Measurements from ENCODE around the gene GMDS. TPM values are rescaled to one million over a fixed set of nuclear protein-coding genes. Genes with fewer than 3 reads are reported as not detected.

GMDS gene
- total and polyA plus RNA-seq, 2 donors (not counting 1 experiment from before 2014, with no cell fraction given) = 11.5 to 16.4 TPM

- Histone ChIP-seq H2AFZ (ENCODE audit: insufficient read depth, low read depth, low read length, poor library complexity, severe bottlenecking) (no peak overlapping the region), H3K9me3 (ENCODE audit: control extremely low read depth in 1 of 3, control insufficient read depth in 2 of 3, insufficient read depth in 1 of 3, low read length in 2 of 3) (no peaks in the 10 kb centered on the region), H3K4me3 (ENCODE audit: control extremely low read depth in 1 of 5, extremely low read depth in 1 of 5, insufficient read depth in 1 of 5, low read depth in 2 of 5, low read length in 4 of 5) (no peak overlapping the region), H3K79me2 (ENCODE audit: control insufficient read depth, insufficient read depth, low read length) (no peaks in the 10 kb centered on the region), H3K9ac (ENCODE audit: low read length) (no peak overlapping the region), H4K20me1 (ENCODE audit: control insufficient read depth, insufficient read depth, low read length, poor library complexity, severe bottlenecking) (no peaks in the 10 kb centered on the region), H3K27me3 (replicated peaks in 1 of 4; ENCODE audit: control extremely low read depth in 1 of 4, control insufficient read depth in 3 of 4, insufficient read depth in 4 of 4, low read length in 3 of 4) (no peaks in the 10 kb centered on the region), H3K4me2 (replicated peaks; ENCODE audit: low read depth, low read length, poor library complexity, severe bottlenecking) (no peak overlapping the region), H3K27ac (ENCODE audit: low read length in 2 of 2) (no peak overlapping the region), H3K36me3 (replicated peaks in 1 of 2; ENCODE audit: control extremely low read depth in 1 of 2, control insufficient read depth in 1 of 2, extremely low read depth in 1 of 2, insufficient read depth in 2 of 2, low read length in 1 of 2) (no peaks in the 10 kb centered on the region), H3K4me1 (ENCODE audit: control insufficient read depth in 2 of 2, insufficient read depth in 2 of 2, low read length in 2 of 2) (peaks cover 3% of the 10 kb centered on the region in 2 donors)
- no peak for TF ChIP-seq EZH2 (IDR thresholded peaks at IDR 0.05; ENCODE audit: borderline replicate concordance, insufficient read depth, low read depth, low read length, poor library complexity, severe bottlenecking)
- DNase-seq (no peak), ATAC-seq (ENCODE audit: low read depth) (no peak)
- WGBS (ENCODE audit: insufficient coverage) = 76% methylated on average over 2 of the region's 4 CpGs
- intact Hi-C loops (cut with micrococcal nuclease) = no loop called here
- ChIA-PET CTCF (no interaction called here), POLR2A (no interaction called here)
- Mint-ChIP-seq H3K9me3 (ENCODE audit: insufficient read depth) (no peaks in the 10 kb centered on the region), H3K4me3 (no peak overlapping the region), H3K27ac (no peak overlapping the region), H3K4me1 (peaks cover 8% of the 10 kb centered on the region), H3K27me3 (no peaks in the 10 kb centered on the region)
Observed at GRCh38 chr6:2033544-2033943, 211.9 kb downstream of the GMDS start.

DNA sequence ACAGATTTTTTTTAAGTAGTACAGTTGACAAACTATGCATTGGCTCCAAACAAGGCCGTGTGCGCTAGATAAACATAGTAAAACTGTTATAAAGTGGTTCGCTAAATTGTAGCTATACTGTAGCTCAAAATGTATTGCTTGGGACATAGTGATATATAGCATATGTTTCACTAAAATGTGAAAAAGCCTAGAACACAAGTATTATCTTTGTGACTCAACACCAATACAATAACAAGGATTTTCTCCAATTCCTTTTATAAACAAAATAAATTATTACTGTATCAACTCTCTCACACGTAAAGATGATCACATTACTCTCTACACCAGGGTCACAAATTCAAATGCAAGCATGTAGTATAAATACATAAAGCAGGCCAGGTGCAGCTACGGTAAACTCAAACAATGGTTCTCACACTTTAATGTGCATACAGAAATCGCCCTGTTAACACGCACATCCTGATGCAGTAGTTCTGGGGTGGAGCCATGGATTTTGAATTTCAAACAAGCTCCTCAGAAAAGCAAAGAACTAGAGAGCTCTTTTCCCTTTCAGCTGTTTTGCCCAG lies 214.6 kb downstream of the GMDS start:
- ChIA-PET POLR2A (no interaction called here), CTCF (no interaction called here)
- Histone ChIP-seq H3K9me3 (ENCODE audit: control extremely low read depth in 1 of 3, control insufficient read depth in 2 of 3, insufficient read depth in 1 of 3, low read length in 2 of 3) (no peaks in the 10 kb centered on the region), H4K20me1 (ENCODE audit: control insufficient read depth, insufficient read depth, low read length, poor library complexity, severe bottlenecking) (no peaks in the 10 kb centered on the region), H3K4me1 (ENCODE audit: control insufficient read depth in 2 of 2, insufficient read depth in 2 of 2, low read length in 2 of 2) (peaks cover 6 to 7% of the 10 kb centered on the region in 2 donors), H3K79me2 (ENCODE audit: control insufficient read depth, insufficient read depth, low read length) (no peaks in the 10 kb centered on the region), H3K4me3 (ENCODE audit: control extremely low read depth in 1 of 5, extremely low read depth in 1 of 5, insufficient read depth in 1 of 5, low read depth in 2 of 5, low read length in 4 of 5) (no peak overlapping the region), H3K27me3 (replicated peaks in 1 of 4; ENCODE audit: control extremely low read depth in 1 of 4, control insufficient read depth in 3 of 4, insufficient read depth in 4 of 4, low read length in 3 of 4) (no peaks in the 10 kb centered on the region), H3K36me3 (replicated peaks in 1 of 2; ENCODE audit: control extremely low read depth in 1 of 2, control insufficient read depth in 1 of 2, extremely low read depth in 1 of 2, insufficient read depth in 2 of 2, low read length in 1 of 2) (no peaks in the 10 kb centered on the region), H3K4me2 (replicated peaks; ENCODE audit: low read depth, low read length, poor library complexity, severe bottlenecking) (no peak overlapping the region), H3K9ac (ENCODE audit: low read length) (no peak overlapping the region), H3K27ac (ENCODE audit: low read length in 2 of 2) (no peak overlapping the region), H2AFZ (ENCODE audit: insufficient read depth, low read depth, low read length, poor library complexity, severe bottlenecking) (no peak overlapping the region)
- Mint-ChIP-seq H3K4me3 (no peak overlapping the region), H3K9me3 (ENCODE audit: insufficient read depth) (no peaks in the 10 kb centered on the region), H3K27ac (no peak overlapping the region), H3K27me3 (no peaks in the 10 kb centered on the region), H3K4me1 (peaks cover 14% of the 10 kb centered on the region)
- no peak for ATAC-seq (ENCODE audit: low read depth)
- WGBS (ENCODE audit: insufficient coverage) = 100% methylated on average over 3 of the region's 7 CpGs
- TF ChIP-seq, protein P1, sequence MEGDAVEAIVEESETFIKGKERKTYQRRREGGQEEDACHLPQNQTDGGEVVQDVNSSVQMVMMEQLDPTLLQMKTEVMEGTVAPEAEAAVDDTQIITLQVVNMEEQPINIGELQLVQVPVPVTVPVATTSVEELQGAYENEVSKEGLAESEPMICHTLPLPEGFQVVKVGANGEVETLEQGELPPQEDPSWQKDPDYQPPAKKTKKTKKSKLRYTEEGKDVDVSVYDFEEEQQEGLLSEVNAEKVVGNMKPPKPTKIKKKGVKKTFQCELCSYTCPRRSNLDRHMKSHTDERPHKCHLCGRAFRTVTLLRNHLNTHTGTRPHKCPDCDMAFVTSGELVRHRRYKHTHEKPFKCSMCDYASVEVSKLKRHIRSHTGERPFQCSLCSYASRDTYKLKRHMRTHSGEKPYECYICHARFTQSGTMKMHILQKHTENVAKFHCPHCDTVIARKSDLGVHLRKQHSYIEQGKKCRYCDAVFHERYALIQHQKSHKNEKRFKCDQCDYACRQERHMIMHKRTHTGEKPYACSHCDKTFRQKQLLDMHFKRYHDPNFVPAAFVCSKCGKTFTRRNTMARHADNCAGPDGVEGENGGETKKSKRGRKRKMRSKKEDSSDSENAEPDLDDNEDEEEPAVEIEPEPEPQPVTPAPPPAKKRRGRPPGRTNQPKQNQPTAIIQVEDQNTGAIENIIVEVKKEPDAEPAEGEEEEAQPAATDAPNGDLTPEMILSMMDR (IDR thresholded peaks at IDR 0.05) = no peak
- TF ChIP-seq EZH2 (IDR thresholded peaks at IDR 0.05; ENCODE audit: borderline replicate concordance, insufficient read depth, low read depth, low read length, poor library complexity, severe bottlenecking) = no peak
- DNase-seq = no peak
- intact Hi-C loops (cut with micrococcal nuclease) = no loop called here
